BLaER1 treated with 17β-estradiol and CSF1 and Interleukin-3, amounts not matched to agents 10 nM and 100 nM (cell line): ENCODE results near the gene INO80E.

ENCODE experiments used
- H3K27ac ChIP-seq, 11 experiments: shearing (Covaris generic); formaldehyde crosslinking; 2 replicates each; pipeline ENCODE4 v1.8.1; 2022
- H3K27me3 ChIP-seq, 11 experiments: shearing (Covaris generic); formaldehyde crosslinking; 2 replicates each; pipeline ENCODE4 v1.8.1; 2022
- H3K36me3 ChIP-seq, 11 experiments: shearing (Covaris generic); formaldehyde crosslinking; 2 replicates each; pipeline ENCODE4 v1.8.1; 2022
- H3K4me1 ChIP-seq, 10 experiments: shearing (Covaris generic); formaldehyde crosslinking; 2 replicates each; pipeline ENCODE4 v1.8.1; 2022
- H3K4me2 ChIP-seq, 11 experiments: shearing (Covaris generic); formaldehyde crosslinking; 2 replicates each; pipeline ENCODE4 v1.8.1; 2022
- H3K4me3 ChIP-seq, 10 experiments: shearing (Covaris generic); formaldehyde crosslinking; 2 replicates each; pipeline ENCODE4 v1.8.1; 2022
- H3K9ac ChIP-seq, 11 experiments: shearing (Covaris generic); formaldehyde crosslinking; 2 replicates each; pipeline ENCODE4 v1.8.1; 2022
- H3K9me3 ChIP-seq, 11 experiments: shearing (Covaris generic); formaldehyde crosslinking; replicated peaks in 1 of 11; 2 replicates each; pipeline ENCODE4 v1.8.1; 2022
- H4K20me1 ChIP-seq, 11 experiments: shearing (Covaris generic); formaldehyde crosslinking; 2 replicates each; pipeline ENCODE4 v1.8.1; 2022
- Cebpa-rat ChIP-seq, 11 experiments: shearing (Covaris generic); IDR thresholded peaks; 2 replicates each; pipeline ENCODE4 v1.8.1; 2022

The INO80E gene

GRCh38 chr16:30026449-30026848 lies 30.4 kb downstream of the INO80E start:
- peaks cover 3 to 10% (median 6%) of the 10 kb centered on the region in 10 experiments; a peak in 15 of 20 replicates for H3K4me1 ChIP-seq
- TF ChIP-seq Cebpa-rat (IDR thresholded peaks at IDR 0.05) = no peak
- H3K9me3 ChIP-seq = no peaks in the 10 kb centered on the region
- H3K36me3 ChIP-seq = no peaks in the 10 kb centered on the region
- no peak overlapping the region for H3K27ac ChIP-seq
- H3K27me3 ChIP-seq = peaks cover 28 to 65% (median 59%) of the 10 kb centered on the region in 11 experiments
- peaks cover 0 to 54% (median 6%) of the 10 kb centered on the region in 11 experiments; a peak in 10 of 22 replicates for H4K20me1 ChIP-seq
- no peak overlapping the region for H3K4me3 ChIP-seq
- H3K9ac ChIP-seq = no peak overlapping the region
- H3K4me2 ChIP-seq = no peak overlapping the region

DNA sequence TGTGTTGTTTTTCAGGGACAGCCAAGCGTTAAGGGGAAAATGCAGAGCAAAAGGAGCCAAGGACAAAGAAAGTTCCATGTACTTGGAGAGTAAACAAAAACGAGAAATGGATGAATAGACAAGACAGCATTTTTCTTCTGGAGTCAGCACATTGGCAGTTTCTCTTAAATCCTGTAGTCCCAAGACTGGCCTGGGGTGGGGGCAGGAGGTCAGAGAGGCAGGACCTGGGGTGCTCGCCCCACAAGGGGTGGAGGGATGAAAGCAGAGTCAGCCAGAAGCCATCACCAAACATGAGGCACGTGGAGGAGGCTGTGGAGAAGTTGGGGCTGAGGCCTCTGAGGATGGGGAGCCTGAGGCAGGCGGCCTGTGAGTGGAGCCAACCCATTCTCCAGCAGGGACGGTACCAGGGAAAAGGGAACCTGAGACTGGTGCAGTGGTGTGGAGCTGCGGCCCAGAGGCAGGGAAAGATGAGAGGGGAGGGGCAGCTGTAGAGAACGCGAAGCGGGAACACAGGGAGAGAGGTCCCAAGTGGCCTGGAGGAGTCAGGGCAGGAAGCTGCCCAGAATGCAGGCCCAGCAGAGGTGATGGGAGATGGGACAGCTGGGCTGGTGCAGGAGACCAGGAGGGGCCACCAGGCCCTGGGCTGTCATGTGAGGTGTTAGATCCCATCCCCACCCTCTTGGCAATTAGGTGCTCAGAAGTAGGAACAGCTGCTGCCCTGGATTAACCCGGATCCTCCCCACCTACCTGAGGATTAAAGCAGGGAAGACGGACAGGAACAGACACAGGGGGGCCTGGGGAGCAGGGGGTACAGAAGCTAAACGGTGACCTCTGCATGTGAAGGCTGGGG lies 31.8 kb downstream of the INO80E start:
- Histone ChIP-seq H3K4me2 (no peak overlapping the region), H3K27me3 (peaks cover 35 to 72% (median 66%) of the 10 kb centered on the region in 11 experiments), H3K36me3 (no peaks in the 10 kb centered on the region), H3K9me3 (no peaks in the 10 kb centered on the region), H4K20me1 (peaks cover 0 to 61% (median 6%) of the 10 kb centered on the region in 11 experiments; a peak in 10 of 22 replicates), H3K9ac (no peak overlapping the region), H3K4me1 (peaks cover 6 to 18% (median 16%) of the 10 kb centered on the region in 10 experiments), H3K27ac (no peak overlapping the region), H3K4me3 (no peak overlapping the region)
- TF ChIP-seq Cebpa-rat (IDR thresholded peaks at IDR 0.05) = no peak

GRCh38 chr16:30028438-30029076 lies 32.5 kb downstream of the INO80E start:
- no peak overlapping the region for H3K4me3 ChIP-seq
- H3K4me2 ChIP-seq = no peak overlapping the region
- peaks cover 0 to 61% (median 6%) of the 10 kb centered on the region in 11 experiments; a peak in 10 of 22 replicates for H4K20me1 ChIP-seq
- H3K9ac ChIP-seq = no peak overlapping the region
- peaks cover 13 to 26% (median 23%) of the 10 kb centered on the region in 10 experiments for H3K4me1 ChIP-seq
- no peaks in the 10 kb centered on the region for H3K9me3 ChIP-seq
- peaks cover 35 to 72% (median 66%) of the 10 kb centered on the region in 11 experiments for H3K27me3 ChIP-seq
- H3K27ac ChIP-seq = no peak overlapping the region
- no peak for TF ChIP-seq Cebpa-rat (IDR thresholded peaks at IDR 0.05)
- no peaks in the 10 kb centered on the region for H3K36me3 ChIP-seq

DNA sequence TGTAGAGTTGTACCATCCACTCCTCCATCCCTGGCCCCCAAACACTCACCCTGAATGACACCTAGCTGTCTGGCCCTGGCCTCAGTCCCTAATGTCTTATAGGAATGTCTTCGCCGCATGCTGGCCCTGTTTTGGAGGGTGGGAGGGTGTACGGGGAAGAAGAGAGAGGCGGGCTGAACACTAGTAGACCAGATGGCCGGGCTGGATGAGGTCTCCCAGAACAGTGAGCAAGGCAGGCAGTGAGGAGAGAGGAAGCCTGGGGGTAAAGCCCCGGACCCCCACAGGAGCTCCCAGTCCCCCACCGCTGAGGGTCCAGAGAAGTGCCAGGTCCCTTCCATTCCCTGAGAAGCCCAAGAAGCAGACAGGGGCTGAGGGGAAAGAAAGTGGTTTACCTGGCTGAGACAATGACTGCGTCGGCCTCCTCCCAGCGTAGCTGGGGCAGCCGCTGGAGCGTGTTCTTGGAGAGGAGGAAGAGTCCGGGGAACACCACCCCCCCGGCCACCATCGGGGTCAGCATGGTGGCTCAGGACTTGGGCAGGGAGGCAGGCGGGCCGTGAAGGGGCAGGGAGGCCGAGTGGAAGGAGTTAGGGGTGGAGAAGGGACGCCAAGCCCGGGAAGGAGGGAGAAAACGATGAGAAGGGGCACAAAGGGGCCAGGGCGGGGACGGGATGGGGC lies 34.1 kb downstream of the INO80E start:
- Histone ChIP-seq H3K4me2 (no peak overlapping the region), H3K9me3 (no peaks in the 10 kb centered on the region), H3K36me3 (no peaks in the 10 kb centered on the region), H3K4me1 (peaks cover 18 to 33% (median 27%) of the 10 kb centered on the region in 10 experiments), H3K9ac (no peak overlapping the region), H4K20me1 (peaks cover 0 to 61% (median 6%) of the 10 kb centered on the region in 11 experiments; a peak in 10 of 22 replicates), H3K27me3 (peaks cover 35 to 70% (median 66%) of the 10 kb centered on the region in 11 experiments), H3K4me3 (no peak overlapping the region), H3K27ac (no peak overlapping the region)
- TF ChIP-seq Cebpa-rat (IDR thresholded peaks at IDR 0.05) = no peak

GRCh38 chr16:30030841-30031413 lies 34.9 kb downstream of the INO80E start, which contains the start of gene TLCD3B:
TLCD3B (minus strand) TSS chr16:30031271; CDS start chr16:30030527, 744 bp downstream.
- Histone ChIP-seq H3K36me3 (no peaks in the 10 kb centered on the region), H3K4me2 (peak within 1 kb of the TSS in 10 of 11 experiments; percentile 11 to 89 (median 66); a peak in 15 of 22 replicates), H3K9ac (no peak within 1 kb of the TSS), H3K27me3 (peaks cover 35 to 63% (median 61%) of the 10 kb centered on the region in 11 experiments), H3K9me3 (no peaks in the 10 kb centered on the region), H3K4me1 (peaks cover 18 to 35% (median 28%) of the 10 kb centered on the region in 10 experiments), H3K27ac (no peak within 1 kb of the TSS), H3K4me3 (no peak within 1 kb of the TSS), H4K20me1 (peaks cover 0 to 53% (median 6%) of the 10 kb centered on the region in 11 experiments; a peak in 10 of 22 replicates)
- no peak for TF ChIP-seq Cebpa-rat (IDR thresholded peaks at IDR 0.05)

- H3K4me1 ChIP-seq = peaks cover 18 to 35% (median 28%) of the 10 kb centered on the region in 10 experiments
- H3K4me3 ChIP-seq = no peak overlapping the region
- H3K36me3 ChIP-seq = no peaks in the 10 kb centered on the region
- H4K20me1 ChIP-seq = peaks cover 0 to 49% (median 6%) of the 10 kb centered on the region in 11 experiments; a peak in 10 of 22 replicates
- no peak for TF ChIP-seq Cebpa-rat (IDR thresholded peaks at IDR 0.05)
- no peaks in the 10 kb centered on the region for H3K9me3 ChIP-seq
- H3K27ac ChIP-seq = no peak overlapping the region
- peak overlapping the region in 10 of 11 experiments; percentile 11 to 89 (median 66); a peak in 15 of 22 replicates for H3K4me2 ChIP-seq
- H3K27me3 ChIP-seq = peaks cover 35 to 57% (median 56%) of the 10 kb centered on the region in 11 experiments
- no peak overlapping the region for H3K9ac ChIP-seq
Observed at GRCh38 chr16:30031477-30031918, 35.5 kb downstream of the INO80E start.

GRCh38 chr16:30032083-30032819 lies 36.2 kb downstream of the INO80E start:
- no peak for TF ChIP-seq Cebpa-rat (IDR thresholded peaks at IDR 0.05)
- Histone ChIP-seq H3K27me3 (peaks cover 35 to 49% (median 49%) of the 10 kb centered on the region in 11 experiments), H4K20me1 (peaks cover 0 to 42% (median 6%) of the 10 kb centered on the region in 11 experiments; a peak in 10 of 22 replicates), H3K4me2 (peak overlapping the region; percentile 60 to 89 (median 76)), H3K9ac (peak overlapping the region in 4 of 11 experiments; percentile 18 to 52 (median 33); a peak in 2 of 22 replicates), H3K36me3 (no peaks in the 10 kb centered on the region), H3K4me3 (peak overlapping the region in 1 of 10 experiments; percentile 39; a peak in 2 of 20 replicates), H3K4me1 (peaks cover 18 to 35% (median 28%) of the 10 kb centered on the region in 10 experiments), H3K27ac (no peak overlapping the region), H3K9me3 (no peaks in the 10 kb centered on the region)
